Neural cell (in vitro differentiated cells): Measurements from ENCODE around the gene PPIL4.

Source experiments
- EP300 ChIP-seq: fragments of 450-650 bp; conservative IDR thresholded peaks from 2 replicates; pipeline ENCODE4 v1.6.1; 2014; ENCODE audit warnings: antibody characterized with exemption, mild to moderate bottlenecking, moderate library complexity; ENCODE audit not compliant: poor library complexity, severe bottlenecking
- EZH2 ChIP-seq: fragments of 200-600, 300-800 bp; shearing (Covaris generic), sonication (generic); IDR thresholded peaks from 2 replicates; pipeline ENCODE4 v1.6.1; 2014; ENCODE audit warnings: antibody characterized with exemption, low read length, borderline replicate concordance, mild to moderate bottlenecking; ENCODE audit not compliant: insufficient read depth, poor library complexity, severe bottlenecking
- MXI1 ChIP-seq: fragments of 450-650 bp; conservative IDR thresholded peaks from 2 replicates; pipeline ENCODE4 v1.6.1; 2014; ENCODE audit warnings: antibody characterized with exemption, mild to moderate bottlenecking; ENCODE audit not compliant: poor library complexity, severe bottlenecking
- POLR2AphosphoS5 ChIP-seq: IDR thresholded peaks from 2 replicates; pipeline ENCODE4 v1.6.1; 2012
- REST ChIP-seq: IDR thresholded peaks from 2 replicates; pipeline ENCODE4 v1.6.1; 2012; ENCODE audit warnings: borderline replicate concordance
- SMC3 ChIP-seq: fragments of 450-650 bp; conservative IDR thresholded peaks from 2 replicates; pipeline ENCODE4 v1.6.1; 2014; ENCODE audit warnings: antibody characterized with exemption, mild to moderate bottlenecking, moderate library complexity; ENCODE audit not compliant: poor library complexity
- TAF1 ChIP-seq: IDR thresholded peaks from 2 replicates; pipeline ENCODE4 v1.6.1; 2012; ENCODE audit warnings: low read depth
- TF ChIP-seq, protein P1 (sequence below): fragments of 450-650 bp; IDR thresholded peaks from 2 replicates; pipeline ENCODE4 v1.5.1; 2014; ENCODE audit warnings: antibody characterized with exemption, mild to moderate bottlenecking, moderate library complexity; ENCODE audit not compliant: poor library complexity, severe bottlenecking

- TF ChIP-seq, protein P1, sequence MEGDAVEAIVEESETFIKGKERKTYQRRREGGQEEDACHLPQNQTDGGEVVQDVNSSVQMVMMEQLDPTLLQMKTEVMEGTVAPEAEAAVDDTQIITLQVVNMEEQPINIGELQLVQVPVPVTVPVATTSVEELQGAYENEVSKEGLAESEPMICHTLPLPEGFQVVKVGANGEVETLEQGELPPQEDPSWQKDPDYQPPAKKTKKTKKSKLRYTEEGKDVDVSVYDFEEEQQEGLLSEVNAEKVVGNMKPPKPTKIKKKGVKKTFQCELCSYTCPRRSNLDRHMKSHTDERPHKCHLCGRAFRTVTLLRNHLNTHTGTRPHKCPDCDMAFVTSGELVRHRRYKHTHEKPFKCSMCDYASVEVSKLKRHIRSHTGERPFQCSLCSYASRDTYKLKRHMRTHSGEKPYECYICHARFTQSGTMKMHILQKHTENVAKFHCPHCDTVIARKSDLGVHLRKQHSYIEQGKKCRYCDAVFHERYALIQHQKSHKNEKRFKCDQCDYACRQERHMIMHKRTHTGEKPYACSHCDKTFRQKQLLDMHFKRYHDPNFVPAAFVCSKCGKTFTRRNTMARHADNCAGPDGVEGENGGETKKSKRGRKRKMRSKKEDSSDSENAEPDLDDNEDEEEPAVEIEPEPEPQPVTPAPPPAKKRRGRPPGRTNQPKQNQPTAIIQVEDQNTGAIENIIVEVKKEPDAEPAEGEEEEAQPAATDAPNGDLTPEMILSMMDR = no peak
- TF ChIP-seq MXI1 = no peak
- TF ChIP-seq TAF1 = no peak
- TF ChIP-seq EZH2 = no peak
- no peak for TF ChIP-seq REST
- no peak for TF ChIP-seq EP300
- no peak for TF ChIP-seq SMC3
- TF ChIP-seq POLR2AphosphoS5 = no peak
These were observed 37.4 kb downstream of the PPIL4 start for GRCh38 chr6:149508485-149508884.
